Stimulated activated CD8-positive, alpha-beta memory T cell treated with anti-CD3 and anti-CD28 coated beads, Interleukin-7, amount 100 ng/mL, for 1 hour (primary cell): ENCODE measurements around the gene STK11IP.

ENCODE experiments used
- DNase-seq, 2 donors: peaks; one replicate each; pipeline ENCODE4 v3.0.0-alpha.2; 2020; ENCODE audit warnings: low read depth in 2 of 2

STK11IP gene

GRCh38 chr2:219563271-219563928, 34.3 kb upstream of the STK11IP start:
- DNase-seq: no peak

GRCh38 chr2:219565130-219566080, 32.3 kb upstream of the STK11IP start:
- no peak for DNase-seq

- no peak for DNase-seq
These were observed 31.0 kb upstream of the STK11IP start for GRCh38 chr2:219566640-219567039.

- DNase-seq: no peak
These were observed 30.5 kb upstream of the STK11IP start for GRCh38 chr2:219567131-219567530.

- DNase-seq: no peak
These were observed 29.8 kb upstream of the STK11IP start for GRCh38 chr2:219567791-219568361.

GRCh38 chr2:219569041-219569440, 28.6 kb upstream of the STK11IP start:
- DNase-seq: no peak

GRCh38 chr2:219569635-219570034, 28.0 kb upstream of the STK11IP start:
- no peak for DNase-seq

GRCh38 chr2:219570194-219570923, 27.3 kb upstream of the STK11IP start:
- no peak for DNase-seq

- no peak for DNase-seq
These were observed 26.7 kb upstream of the STK11IP start for GRCh38 chr2:219570924-219571310.

GRCh38 chr2:219571311-219572236, 26.1 kb upstream of the STK11IP start, which contains the start of gene OBSL1:
Gene OBSL1 (minus strand): TSS chr2:219571539. CDS start chr2:219571232, 307 bp downstream.
- no peak for DNase-seq

GRCh38 chr2:219572237-219573001, 25.2 kb upstream of the STK11IP start, which contains the start of gene INHA:
Gene INHA (plus strand): TSS chr2:219572310. CDS start chr2:219572375, 65 bp downstream.
- DNase-seq: no peak

GRCh38 chr2:219573166-219573565, 24.5 kb upstream of the STK11IP start:
- DNase-seq: no peak

- DNase-seq: no peak
These were observed 23.0 kb upstream of the STK11IP start for GRCh38 chr2:219574484-219575311.

- DNase-seq: no peak
These were observed 21.8 kb upstream of the STK11IP start for GRCh38 chr2:219575566-219576504.

- no peak for DNase-seq
These were observed 20.9 kb upstream of the STK11IP start for GRCh38 chr2:219576505-219577388.

- DNase-seq: no peak
These were observed 18.6 kb upstream of the STK11IP start for GRCh38 chr2:219578811-219579613.
